Esophagus squamous epithelium (tissue), 4 donors: Measurements from ENCODE around the gene APOA4.

Source experiments
- POLR2A ChIP-seq, 4 donors: fragments of 450-650 bp; IDR thresholded peaks; one replicate each; pipeline ENCODE4 v1.6.1; 2017; ENCODE audit warnings: antibody characterized with exemption in 4 of 4, mild to moderate bottlenecking in 4 of 4, moderate library complexity in 3 of 4
- TF ChIP-seq, protein P1 (sequence below), 6 experiments: fragments of 450-650 bp in 4 of 6; fragments of 200-600 bp in 2 of 6; sonication (generic) in 2 of 6; IDR thresholded peaks; one replicate each; pipeline ENCODE4 v1.5.1; 2016 to 2019; ENCODE audit warnings: antibody characterized with exemption in 6 of 6, mild to moderate bottlenecking in 4 of 6, moderate library complexity in 4 of 6

DNA sequence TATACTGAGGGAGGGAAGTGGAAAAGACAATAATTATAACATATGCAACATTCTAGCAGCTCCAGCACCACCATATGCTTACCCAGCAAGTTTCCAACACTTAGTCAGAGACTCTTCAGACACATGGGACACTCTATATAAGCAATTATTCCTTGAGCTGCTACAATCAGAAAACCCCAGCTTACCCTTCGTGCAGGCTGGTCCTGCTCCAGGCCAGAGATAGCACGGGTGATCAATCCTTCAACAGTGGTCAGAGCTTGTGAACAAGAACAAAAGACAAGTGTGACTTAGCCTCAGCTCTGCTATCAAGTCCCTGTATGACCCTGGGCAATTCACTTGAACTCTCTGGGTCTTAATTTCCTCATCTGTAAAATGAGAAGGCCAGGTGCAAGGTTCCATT lies 36.8 kb downstream of the APOA4 start:
- TF ChIP-seq, protein P1, sequence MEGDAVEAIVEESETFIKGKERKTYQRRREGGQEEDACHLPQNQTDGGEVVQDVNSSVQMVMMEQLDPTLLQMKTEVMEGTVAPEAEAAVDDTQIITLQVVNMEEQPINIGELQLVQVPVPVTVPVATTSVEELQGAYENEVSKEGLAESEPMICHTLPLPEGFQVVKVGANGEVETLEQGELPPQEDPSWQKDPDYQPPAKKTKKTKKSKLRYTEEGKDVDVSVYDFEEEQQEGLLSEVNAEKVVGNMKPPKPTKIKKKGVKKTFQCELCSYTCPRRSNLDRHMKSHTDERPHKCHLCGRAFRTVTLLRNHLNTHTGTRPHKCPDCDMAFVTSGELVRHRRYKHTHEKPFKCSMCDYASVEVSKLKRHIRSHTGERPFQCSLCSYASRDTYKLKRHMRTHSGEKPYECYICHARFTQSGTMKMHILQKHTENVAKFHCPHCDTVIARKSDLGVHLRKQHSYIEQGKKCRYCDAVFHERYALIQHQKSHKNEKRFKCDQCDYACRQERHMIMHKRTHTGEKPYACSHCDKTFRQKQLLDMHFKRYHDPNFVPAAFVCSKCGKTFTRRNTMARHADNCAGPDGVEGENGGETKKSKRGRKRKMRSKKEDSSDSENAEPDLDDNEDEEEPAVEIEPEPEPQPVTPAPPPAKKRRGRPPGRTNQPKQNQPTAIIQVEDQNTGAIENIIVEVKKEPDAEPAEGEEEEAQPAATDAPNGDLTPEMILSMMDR (IDR thresholded peaks at IDR 0.05), result no peak
- TF ChIP-seq POLR2A (IDR thresholded peaks at IDR 0.05), result no peak
